K562 (cell line): Measurements from ENCODE around the gene MRPL52. TPM values are rescaled to one million over a fixed set of nuclear protein-coding genes. Genes with fewer than 3 reads are reported as not detected.
A peak's percentile ranks its signal among the peaks of the same experiment; 100 is the strongest.

Source experiments
- BRD9 ChIP-seq: fragments of 450-650 bp; IDR thresholded peaks from 2 replicates; pipeline ENCODE4 v1.6.1; 2018; ENCODE audit warnings: low read depth; ENCODE audit not compliant: partially characterized antibody
- CHD4 ChIP-seq: fragments of 200-600 bp; sonication (generic); IDR thresholded peaks from 3 replicates; pipeline ENCODE4 v1.6.1; 2012; ENCODE audit warnings: low read depth, mild to moderate bottlenecking, mixed read lengths, low read length, inconsistent platforms; ENCODE audit not compliant: insufficient read depth, insufficient replicate concordance, poor library complexity, severe bottlenecking
- HMGN3 ChIP-seq: IDR thresholded peaks from 2 replicates; pipeline ENCODE4 v1.6.1; 2011; ENCODE audit warnings: borderline replicate concordance, low read depth, mild to moderate bottlenecking, mixed read lengths, low read length; ENCODE audit not compliant: insufficient read length; ENCODE audit errors: extremely low read depth
- KAT7 ChIP-seq: sonication (generic); formaldehyde crosslinking; IDR thresholded peaks from 2 replicates; pipeline ENCODE4 v1.8.0; 2022; ENCODE audit warnings: missing genetic modification reagents, mild to moderate bottlenecking, borderline replicate concordance
- SNRNP70 ChIP-seq: fragments of 200-400 bp; formaldehyde crosslinking; optimal IDR thresholded peaks from 2 replicates; pipeline ENCODE3; 2017; ENCODE audit warnings: low read depth, low read length
- ZFX ChIP-seq: sonication (generic); formaldehyde crosslinking; IDR thresholded peaks from 2 replicates; pipeline ENCODE4 v1.8.0; 2022; ENCODE audit warnings: mild to moderate bottlenecking, missing genetic modification reagents, moderate library complexity
- ZNF280A ChIP-seq: fragments of 450-650 bp; IDR thresholded peaks from 2 replicates; pipeline ENCODE4 v1.6.1; 2018; ENCODE audit warnings: mild to moderate bottlenecking, low read depth; ENCODE audit not compliant: partially characterized antibody
- ZNF830 ChIP-seq: fragments of 250-450 bp; sonication (Bioruptor Pico); IDR thresholded peaks from 2 replicates; pipeline ENCODE4 v1.5.0; 2021; ENCODE audit warnings: mild to moderate bottlenecking
- polyA plus RNA-seq, 8 experiments: library from polyadenylated mRNA; depleted of rRNA in 4 of 8; stranded (reverse) in 5 of 8; unstranded in 3 of 8; fragments of >200 nt; fragmentation: Nextera tagmentation in 2 of 8; fragmentation: Illumina TruSeq in 1 of 8; extraction: Ambion mirVana in 2 of 8; extraction: Trizol in 1 of 8; gene quantifications; 2 replicates each; pipeline versions ENCODE4 v1.2.1 to v1.2.3, GENCODE V29; 2011 to 2014; ENCODE audit warnings: inconsistent platforms in 1 of 8, missing spikeins in 1 of 8
- total RNA-seq, 7 experiments: library from RNA; depleted of rRNA in 6 of 7; stranded (reverse); fragments of >200 nt in 6 of 7; fragmentation: Illumina TruSeq in 2 of 7; extraction: Trizol in 2 of 7; gene quantifications; 2 replicates each; pipeline versions ENCODE4 v1.2.1 to v1.2.3, GENCODE V29; 2011 to 2021; ENCODE audit warnings: low replicate concordance in 1 of 7
- TF ChIP-seq, protein P1 (sequence below): sonication (generic); formaldehyde crosslinking; IDR thresholded peaks from 2 replicates; pipeline ENCODE4 v1.9.0; 2022; ENCODE audit warnings: mild to moderate bottlenecking, missing genetic modification reagents
- TF ChIP-seq, protein P2 (sequence below): fragments of 250-450 bp; sonication (Bioruptor Pico); IDR thresholded peaks from 2 replicates; pipeline ENCODE4 v1.4.0; 2020
- TF ChIP-seq, protein P3 (sequence below): fragments of 200-600 bp; sonication (generic); IDR thresholded peaks from one replicate; pipeline ENCODE4 v1.6.1; 2012; ENCODE audit warnings: mild to moderate bottlenecking, low read depth, low read length, inconsistent platforms

MRPL52 gene
- total and polyA plus RNA-seq, 9 of the 15 experiments (the other 6 are each of a cell fraction or from before 2014, with no cell fraction given) = 56.5 to 213 (median 168) TPM

DNA sequence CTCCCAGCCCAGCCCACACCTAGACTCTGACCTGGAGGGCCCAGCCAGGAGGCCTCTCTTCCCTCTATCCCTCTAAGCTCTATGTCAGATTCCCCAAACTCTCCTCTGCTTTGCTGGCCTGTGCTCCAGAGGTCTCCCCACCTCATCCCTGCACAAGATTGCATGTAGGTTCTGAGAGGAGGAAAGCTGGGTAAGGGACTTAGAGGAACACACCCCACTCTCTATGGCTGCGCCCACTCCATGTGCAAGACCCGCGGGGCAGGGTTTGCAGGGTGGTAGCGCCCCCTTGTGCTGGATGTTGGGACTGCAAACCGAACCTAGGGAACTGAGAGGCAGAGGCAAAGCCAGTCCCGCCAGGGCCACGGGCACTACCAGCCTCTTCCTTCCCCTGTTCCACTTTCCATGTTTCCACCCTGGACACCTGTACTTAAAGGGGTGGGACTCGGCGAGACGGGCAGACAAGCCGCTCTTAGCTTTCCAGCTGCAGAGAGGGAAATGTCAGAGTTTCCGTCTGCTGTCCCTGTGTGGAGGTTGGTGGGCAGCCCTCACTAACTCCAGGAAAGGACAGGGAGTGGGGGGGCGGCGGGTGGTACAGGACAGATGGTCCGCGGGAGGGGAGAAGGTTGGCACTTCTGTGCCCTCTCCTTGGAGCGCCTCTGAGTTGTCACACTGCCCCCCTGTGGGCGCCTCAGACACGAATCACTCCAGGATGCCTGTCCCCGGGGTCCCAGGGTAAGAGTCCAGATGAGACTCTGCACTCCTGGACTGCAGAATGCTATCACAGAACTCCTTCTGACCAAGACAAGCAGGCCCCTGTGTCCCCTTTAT is 23.5 kb downstream of the MRPL52 start (continued):
- TF ChIP-seq ZNF280A (no peak), ZNF830 (CRISPR knock-in tag) (no peak), KAT7 (no peak; the same call in 1 of the 2 replicates), HMGN3 (no peak), SNRNP70 (no peak), CHD4 (peak; percentile 37), BRD9 (peak; percentile 91), ZFX (CRISPR knock-in tag) (peak; percentile 44; the same call in 1 of the 2 replicates)
- TF ChIP-seq, protein P1, sequence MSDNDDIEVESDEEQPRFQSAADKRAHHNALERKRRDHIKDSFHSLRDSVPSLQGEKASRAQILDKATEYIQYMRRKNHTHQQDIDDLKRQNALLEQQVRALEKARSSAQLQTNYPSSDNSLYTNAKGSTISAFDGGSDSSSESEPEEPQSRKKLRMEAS (CRISPR knock-in tag) = 0 out of 2 replicates have a peak, but pooled peaks have one; percentile 33
- TF ChIP-seq, protein P2, sequence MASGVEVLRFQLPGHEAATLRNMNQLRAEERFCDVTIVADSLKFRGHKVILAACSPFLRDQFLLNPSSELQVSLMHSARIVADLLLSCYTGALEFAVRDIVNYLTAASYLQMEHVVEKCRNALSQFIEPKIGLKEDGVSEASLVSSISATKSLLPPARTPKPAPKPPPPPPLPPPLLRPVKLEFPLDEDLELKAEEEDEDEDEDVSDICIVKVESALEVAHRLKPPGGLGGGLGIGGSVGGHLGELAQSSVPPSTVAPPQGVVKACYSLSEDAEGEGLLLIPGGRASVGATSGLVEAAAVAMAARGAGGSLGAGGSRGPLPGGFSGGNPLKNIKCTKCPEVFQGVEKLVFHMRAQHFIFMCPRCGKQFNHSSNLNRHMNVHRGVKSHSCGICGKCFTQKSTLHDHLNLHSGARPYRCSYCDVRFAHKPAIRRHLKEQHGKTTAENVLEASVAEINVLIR = no peak
- TF ChIP-seq, protein P3, sequence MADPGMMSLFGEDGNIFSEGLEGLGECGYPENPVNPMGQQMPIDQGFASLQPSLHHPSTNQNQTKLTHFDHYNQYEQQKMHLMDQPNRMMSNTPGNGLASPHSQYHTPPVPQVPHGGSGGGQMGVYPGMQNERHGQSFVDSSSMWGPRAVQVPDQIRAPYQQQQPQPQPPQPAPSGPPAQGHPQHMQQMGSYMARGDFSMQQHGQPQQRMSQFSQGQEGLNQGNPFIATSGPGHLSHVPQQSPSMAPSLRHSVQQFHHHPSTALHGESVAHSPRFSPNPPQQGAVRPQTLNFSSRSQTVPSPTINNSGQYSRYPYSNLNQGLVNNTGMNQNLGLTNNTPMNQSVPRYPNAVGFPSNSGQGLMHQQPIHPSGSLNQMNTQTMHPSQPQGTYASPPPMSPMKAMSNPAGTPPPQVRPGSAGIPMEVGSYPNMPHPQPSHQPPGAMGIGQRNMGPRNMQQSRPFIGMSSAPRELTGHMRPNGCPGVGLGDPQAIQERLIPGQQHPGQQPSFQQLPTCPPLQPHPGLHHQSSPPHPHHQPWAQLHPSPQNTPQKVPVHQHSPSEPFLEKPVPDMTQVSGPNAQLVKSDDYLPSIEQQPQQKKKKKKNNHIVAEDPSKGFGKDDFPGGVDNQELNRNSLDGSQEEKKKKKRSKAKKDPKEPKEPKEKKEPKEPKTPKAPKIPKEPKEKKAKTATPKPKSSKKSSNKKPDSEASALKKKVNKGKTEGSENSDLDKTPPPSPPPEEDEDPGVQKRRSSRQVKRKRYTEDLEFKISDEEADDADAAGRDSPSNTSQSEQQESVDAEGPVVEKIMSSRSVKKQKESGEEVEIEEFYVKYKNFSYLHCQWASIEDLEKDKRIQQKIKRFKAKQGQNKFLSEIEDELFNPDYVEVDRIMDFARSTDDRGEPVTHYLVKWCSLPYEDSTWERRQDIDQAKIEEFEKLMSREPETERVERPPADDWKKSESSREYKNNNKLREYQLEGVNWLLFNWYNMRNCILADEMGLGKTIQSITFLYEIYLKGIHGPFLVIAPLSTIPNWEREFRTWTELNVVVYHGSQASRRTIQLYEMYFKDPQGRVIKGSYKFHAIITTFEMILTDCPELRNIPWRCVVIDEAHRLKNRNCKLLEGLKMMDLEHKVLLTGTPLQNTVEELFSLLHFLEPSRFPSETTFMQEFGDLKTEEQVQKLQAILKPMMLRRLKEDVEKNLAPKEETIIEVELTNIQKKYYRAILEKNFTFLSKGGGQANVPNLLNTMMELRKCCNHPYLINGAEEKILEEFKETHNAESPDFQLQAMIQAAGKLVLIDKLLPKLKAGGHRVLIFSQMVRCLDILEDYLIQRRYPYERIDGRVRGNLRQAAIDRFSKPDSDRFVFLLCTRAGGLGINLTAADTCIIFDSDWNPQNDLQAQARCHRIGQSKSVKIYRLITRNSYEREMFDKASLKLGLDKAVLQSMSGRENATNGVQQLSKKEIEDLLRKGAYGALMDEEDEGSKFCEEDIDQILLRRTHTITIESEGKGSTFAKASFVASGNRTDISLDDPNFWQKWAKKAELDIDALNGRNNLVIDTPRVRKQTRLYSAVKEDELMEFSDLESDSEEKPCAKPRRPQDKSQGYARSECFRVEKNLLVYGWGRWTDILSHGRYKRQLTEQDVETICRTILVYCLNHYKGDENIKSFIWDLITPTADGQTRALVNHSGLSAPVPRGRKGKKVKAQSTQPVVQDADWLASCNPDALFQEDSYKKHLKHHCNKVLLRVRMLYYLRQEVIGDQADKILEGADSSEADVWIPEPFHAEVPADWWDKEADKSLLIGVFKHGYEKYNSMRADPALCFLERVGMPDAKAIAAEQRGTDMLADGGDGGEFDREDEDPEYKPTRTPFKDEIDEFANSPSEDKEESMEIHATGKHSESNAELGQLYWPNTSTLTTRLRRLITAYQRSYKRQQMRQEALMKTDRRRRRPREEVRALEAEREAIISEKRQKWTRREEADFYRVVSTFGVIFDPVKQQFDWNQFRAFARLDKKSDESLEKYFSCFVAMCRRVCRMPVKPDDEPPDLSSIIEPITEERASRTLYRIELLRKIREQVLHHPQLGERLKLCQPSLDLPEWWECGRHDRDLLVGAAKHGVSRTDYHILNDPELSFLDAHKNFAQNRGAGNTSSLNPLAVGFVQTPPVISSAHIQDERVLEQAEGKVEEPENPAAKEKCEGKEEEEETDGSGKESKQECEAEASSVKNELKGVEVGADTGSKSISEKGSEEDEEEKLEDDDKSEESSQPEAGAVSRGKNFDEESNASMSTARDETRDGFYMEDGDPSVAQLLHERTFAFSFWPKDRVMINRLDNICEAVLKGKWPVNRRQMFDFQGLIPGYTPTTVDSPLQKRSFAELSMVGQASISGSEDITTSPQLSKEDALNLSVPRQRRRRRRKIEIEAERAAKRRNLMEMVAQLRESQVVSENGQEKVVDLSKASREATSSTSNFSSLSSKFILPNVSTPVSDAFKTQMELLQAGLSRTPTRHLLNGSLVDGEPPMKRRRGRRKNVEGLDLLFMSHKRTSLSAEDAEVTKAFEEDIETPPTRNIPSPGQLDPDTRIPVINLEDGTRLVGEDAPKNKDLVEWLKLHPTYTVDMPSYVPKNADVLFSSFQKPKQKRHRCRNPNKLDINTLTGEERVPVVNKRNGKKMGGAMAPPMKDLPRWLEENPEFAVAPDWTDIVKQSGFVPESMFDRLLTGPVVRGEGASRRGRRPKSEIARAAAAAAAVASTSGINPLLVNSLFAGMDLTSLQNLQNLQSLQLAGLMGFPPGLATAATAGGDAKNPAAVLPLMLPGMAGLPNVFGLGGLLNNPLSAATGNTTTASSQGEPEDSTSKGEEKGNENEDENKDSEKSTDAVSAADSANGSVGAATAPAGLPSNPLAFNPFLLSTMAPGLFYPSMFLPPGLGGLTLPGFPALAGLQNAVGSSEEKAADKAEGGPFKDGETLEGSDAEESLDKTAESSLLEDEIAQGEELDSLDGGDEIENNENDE = no peak
